ENCODE data around the gene TCHP.

GRCh38 chr12:109932878-109933503 is 32.9 kb downstream of the TCHP start:
- TF ChIP-seq CTCF (IDR thresholded peaks at IDR 0.05; ENCODE audit: low read depth, low read length) (no peak), EZH2phosphoT487 (IDR thresholded peaks at IDR 0.05; ENCODE audit: low read depth) (no peak)
